Measurements from ENCODE around the gene COL5A1.

Gene COL5A1

GRCh38 chr9:134835448-134835847 lies 193.8 kb downstream of the COL5A1 start:
- no peak for DNase-seq (ENCODE audit: low read depth in 2 of 2)

- no peak for DNase-seq (ENCODE audit: low read depth in 2 of 2)
Measured at GRCh38 chr9:134835987-134836386, 194.4 kb downstream of the COL5A1 start.

- no peak for DNase-seq (ENCODE audit: low read depth in 2 of 2)
Measured at GRCh38 chr9:134836406-134836970, 194.9 kb downstream of the COL5A1 start.

DNA sequence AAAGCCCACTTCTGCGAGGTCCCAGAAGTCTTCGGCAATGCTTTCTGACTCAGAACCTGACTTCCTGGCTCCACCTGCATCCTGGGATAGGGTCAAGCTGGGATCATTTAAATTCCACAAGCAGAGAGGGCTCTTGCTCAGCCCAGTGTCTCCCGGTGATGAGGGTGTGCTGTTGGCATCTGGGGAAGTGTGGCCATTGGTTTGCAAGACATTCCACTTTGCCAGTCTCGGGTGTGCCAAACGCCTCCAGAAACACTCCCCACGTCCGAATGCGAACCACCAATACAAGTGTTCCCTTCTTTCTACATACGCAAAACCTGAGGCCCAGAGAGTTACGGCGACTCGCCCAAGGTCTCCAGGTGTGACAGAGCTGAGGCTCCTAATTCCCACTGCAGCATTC lies 195.9 kb downstream of the COL5A1 start:
- DNase-seq (ENCODE audit: low read depth in 2 of 2), result no peak

DNA sequence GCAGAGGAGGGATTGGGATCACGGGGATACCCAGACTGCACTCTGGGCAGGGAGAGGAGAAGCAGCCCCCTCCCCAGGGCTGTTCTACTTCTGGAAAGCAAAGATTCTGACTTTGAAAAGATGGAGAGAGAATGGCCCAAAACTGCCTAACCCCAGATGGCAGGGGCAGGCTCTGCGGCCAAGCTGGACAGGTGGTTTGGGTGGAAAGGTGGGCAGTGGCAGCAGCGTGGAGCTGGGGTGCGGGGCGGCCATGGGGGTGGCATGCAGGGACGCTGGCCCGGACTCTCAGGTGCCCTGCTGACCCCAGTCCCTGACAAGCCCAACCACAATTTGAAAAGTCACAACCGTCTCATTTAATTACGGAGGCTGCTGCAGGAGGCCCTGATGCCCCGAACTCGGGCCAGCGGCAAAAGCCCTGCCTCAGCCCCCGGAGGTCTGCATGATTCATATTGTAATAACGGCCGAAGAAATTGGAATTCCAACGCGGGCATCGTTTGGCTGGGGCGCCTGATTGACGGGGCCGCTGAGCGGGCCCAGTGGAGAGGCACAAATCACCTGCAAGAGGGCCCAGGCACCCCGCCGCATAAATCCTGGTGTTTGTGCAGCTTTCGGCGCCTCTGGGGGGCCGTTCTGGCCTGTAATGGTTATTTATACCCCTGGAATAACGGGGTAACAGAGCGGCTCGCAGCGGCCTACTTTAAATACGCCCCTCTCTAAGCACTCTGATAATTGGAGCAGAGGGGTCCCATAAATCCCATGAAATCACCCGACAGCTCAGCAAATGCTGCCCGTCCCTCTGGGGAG lies 197.2 kb downstream of the COL5A1 start:
- no peak for DNase-seq (ENCODE audit: low read depth in 2 of 2)

GRCh38 chr9:134839455-134840125 lies 198.0 kb downstream of the COL5A1 start:
- no peak for DNase-seq (ENCODE audit: low read depth in 2 of 2)

DNA sequence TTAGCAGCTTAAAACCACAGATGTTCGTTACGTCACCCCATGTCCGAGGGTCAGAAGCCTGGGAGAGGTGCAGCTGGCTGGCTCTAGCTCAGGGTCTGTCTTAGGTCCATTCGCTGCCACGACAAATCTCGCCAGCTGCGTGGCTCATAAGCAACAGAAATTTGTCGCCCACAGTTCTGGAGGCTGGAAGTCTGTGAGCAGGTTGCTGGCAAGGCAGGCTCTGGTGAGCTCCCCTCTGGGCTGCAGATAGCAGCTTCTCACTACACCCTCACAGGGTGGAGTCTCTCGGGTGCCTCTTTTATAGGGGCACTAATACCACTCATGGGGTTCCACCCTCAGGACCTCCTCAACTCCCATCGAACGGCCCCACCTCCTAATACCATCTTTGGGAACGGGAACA lies 198.9 kb downstream of the COL5A1 start:
- no peak for DNase-seq (ENCODE audit: low read depth in 2 of 2)

GRCh38 chr9:134841180-134841904 lies 199.7 kb downstream of the COL5A1 start:
- no peak for DNase-seq (ENCODE audit: low read depth in 2 of 2)

- DNase-seq (ENCODE audit: low read depth in 2 of 2), result no peak
Measured at GRCh38 chr9:134842321-134842720, 200.7 kb downstream of the COL5A1 start.

GRCh38 chr9:134843740-134844139 lies 202.1 kb downstream of the COL5A1 start:
- no peak for DNase-seq (ENCODE audit: low read depth in 2 of 2)

DNA sequence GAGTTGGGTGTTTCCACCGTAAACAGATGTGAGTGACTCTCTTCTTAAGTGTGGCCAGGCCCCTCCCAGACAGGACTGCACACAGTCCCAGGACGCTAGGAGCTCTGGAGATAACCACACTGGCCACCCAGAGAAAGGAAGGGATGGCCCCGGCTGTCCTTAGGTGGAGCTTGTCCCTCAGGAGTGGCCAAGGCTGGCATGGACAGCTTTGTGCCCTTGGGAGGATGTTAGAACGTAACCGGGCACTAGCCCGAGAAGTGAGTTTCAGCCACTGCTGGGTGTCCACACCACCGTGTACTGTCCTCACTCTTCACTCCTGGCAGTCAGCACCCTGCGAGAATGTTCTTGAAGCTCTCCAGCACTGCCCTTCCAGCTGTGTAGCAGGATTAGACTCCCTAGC lies 203.2 kb downstream of the COL5A1 start:
- no peak for DNase-seq (ENCODE audit: low read depth in 2 of 2)

DNA sequence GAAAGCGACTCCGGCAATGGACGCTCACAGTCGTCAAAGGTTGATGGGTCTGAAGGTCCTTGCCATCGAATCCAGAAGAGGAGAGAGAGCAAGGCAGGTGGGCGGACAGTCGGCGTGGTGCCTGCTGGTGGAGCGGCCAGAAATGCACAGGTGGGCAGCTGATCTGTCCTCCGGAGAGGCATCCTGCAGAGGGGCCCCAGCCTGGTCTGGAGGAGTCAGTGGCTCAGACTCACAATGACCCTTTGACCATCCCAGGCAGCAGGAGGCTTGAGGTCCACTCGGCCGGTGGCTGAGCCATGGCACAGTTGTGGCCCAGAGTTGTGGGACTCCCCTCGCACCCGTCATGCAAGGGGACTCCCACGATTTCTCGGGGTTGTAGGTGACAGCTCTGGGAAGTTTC lies 204.6 kb downstream of the COL5A1 start:
- DNase-seq (ENCODE audit: low read depth in 2 of 2), result no peak

- no peak for DNase-seq (ENCODE audit: low read depth in 2 of 2)
Measured at GRCh38 chr9:134846699-134847098, 205.1 kb downstream of the COL5A1 start.

DNA sequence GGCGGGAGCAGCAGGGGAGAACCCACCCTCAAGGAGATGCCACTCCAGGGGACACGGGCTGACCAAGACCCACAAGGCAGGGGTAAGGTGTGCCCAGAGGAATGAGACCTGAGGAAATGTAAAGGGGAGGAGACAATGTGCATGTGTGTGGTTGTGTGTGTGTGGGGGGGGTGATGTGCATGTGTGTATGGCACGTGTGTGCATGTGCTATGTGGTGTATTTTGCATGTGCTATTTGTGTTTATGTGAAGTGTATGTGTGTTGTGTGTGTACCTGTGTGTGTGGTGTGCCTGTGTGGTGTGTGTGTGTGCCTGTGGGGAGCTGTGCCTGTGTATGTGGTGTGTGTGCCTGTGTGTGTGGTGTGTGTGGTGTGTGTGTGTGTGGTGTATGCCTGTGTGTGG lies 205.5 kb downstream of the COL5A1 start:
- no peak for DNase-seq (ENCODE audit: low read depth in 2 of 2)

- no peak for DNase-seq (ENCODE audit: low read depth in 2 of 2)
Measured at GRCh38 chr9:134847752-134848432, 206.3 kb downstream of the COL5A1 start.

- DNase-seq (ENCODE audit: low read depth in 2 of 2), result no peak
Measured at GRCh38 chr9:134848504-134848903, 206.9 kb downstream of the COL5A1 start.

DNA sequence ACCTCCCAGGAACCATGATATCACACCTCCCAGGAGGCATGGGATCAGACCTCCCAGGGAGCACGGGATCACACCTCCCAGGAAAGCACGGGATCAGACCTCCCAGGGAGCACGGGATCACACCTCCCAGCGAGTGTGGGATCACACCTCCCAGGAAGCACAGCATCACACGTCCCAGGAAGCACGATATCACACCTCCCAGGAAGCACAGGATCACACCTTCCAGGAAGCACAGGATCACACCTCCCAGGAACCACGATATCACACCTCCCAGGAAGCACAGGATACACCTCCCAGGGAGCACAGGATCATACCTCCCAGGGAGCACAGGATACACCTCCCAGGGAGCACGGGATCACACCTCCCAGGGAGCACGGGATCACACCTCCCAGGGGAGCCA lies 209.0 kb downstream of the COL5A1 start:
- no peak for DNase-seq (ENCODE audit: low read depth in 2 of 2)

- no peak for DNase-seq (ENCODE audit: low read depth in 2 of 2)
Measured at GRCh38 chr9:134851020-134851419, 209.4 kb downstream of the COL5A1 start.

DNA sequence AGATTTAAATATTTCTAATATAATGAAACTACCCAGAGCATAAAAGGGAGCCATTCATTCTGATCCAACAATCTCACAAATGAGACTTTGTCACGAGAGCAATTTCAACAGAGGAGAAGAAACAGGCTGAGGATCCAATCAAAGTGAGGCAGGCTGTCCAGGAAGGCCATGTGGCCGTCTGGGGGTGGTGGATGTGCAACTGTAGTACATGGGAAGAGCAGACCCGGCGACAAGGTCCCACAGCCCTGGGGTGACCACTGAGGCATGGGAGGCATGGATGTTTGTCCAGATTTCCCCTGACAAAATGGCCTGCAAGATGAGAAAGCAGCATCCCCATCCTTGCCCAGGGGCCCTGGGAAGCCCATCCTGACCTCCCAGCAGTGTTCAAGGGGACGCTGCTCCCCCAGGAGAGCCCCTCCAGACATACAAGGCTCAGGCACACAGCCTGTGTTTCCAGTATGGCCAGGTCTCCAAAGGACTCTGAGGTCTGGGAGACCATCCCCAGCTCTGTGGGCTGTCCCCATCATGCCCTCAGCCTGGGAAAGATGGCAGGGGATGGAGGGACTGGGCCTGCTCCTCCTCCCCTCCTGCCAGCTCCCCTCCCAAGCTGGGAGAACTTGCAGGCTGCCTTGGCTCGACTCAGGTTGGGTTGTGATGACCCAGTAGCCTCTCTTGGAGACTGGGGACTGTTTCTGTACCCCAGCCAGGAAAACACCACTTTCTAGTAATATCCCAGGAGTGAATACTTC lies 211.5 kb downstream of the COL5A1 start:
- DNase-seq (ENCODE audit: low read depth in 2 of 2), result no peak

DNA sequence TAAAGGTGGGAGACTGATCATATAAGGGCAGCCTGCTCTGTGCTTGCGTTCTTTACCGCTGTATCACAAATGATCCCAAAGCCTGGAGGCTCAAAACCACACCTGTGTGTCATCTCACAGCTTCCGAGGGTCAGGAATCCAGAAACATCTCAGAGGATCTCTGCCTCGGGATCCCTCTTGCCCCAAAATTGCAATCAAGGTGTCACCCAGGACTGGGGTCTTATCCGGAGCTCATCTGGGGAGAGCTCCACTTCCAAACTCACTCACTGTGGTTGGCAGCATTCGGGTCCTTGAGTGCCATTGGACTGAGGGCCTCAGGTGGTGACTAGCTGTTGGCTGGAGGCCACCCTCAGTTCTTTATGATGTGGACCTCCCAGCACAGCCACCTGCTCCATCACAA lies 212.3 kb downstream of the COL5A1 start:
- no peak for DNase-seq (ENCODE audit: low read depth in 2 of 2)

DNA sequence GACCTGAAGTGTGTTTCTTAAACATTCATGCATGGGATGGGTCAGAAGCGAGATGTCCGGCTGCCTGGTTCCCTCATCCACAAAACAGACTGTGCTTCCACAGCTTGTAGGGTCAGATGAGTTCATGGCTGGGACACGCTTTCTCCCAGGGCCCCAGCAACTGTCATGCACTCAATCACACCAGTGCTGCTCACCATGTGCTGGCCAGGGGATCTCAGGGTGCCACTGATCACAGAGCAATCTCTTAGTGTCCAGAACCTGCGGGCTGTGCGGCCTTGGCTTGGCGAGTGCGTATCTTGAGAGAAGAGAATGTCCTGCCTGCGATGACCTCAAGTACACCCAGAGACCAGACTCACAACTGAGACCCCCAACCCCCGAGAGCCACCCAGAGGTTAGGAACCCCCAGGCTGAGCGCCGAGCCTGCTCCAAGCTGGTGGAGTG lies 213.0 kb downstream of the COL5A1 start:
- no peak for DNase-seq (ENCODE audit: low read depth in 2 of 2)
